HG03521 (cell line): ENCODE results near the gene RYR1.
"Not testable (repeated sequence)": the region's sequence is repeated elsewhere in the genome, so short reads cannot be mapped to it uniquely, and the experiment has no call there.

Experiments used
- ATAC-seq: cut with Tn5 transposase; IDR thresholded peaks from one replicate; pipeline ENCODE4 v1.9.1; 2021; ENCODE audit warnings: mild to moderate bottlenecking, moderate library complexity; ENCODE audit not compliant: unreplicated experiment

The RYR1 gene

DNA sequence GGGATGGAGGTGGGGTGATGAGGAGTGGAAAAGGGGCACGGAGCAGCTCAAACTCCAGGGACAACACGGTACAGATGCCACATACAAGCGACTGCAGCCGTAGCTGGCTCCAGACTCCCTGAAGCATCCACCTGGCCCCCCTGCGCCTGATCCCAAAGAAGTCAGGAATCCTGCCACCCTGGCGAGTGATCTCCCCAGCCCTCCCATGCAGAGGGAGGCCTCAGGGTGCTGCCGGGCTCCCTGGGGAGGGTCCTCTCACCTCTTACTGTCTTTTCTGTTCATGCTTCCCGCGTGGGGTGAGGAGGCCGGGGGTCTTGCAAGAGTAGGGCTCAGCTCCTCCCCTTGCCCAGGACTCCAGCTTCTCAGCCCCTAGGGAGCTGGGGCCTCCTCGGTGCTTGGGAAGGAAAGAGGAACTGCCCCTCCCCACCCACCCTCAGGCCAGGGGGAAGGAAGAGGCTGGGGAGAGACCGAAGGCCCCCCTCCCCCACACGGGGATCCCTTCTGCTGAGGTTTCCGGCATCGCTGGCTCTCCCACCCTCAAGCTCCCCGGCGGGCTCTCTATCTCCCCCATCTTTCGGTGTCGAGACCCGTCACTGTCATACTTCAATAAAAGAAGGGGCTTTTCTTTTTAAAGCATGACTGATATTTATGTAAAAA, 7.6 kb upstream of the RYR1 start, which contains the start of gene RASGRP4:
Gene RASGRP4 (minus strand): TSS at position 410 of the 657 bp plus-strand sequence. CDS start 128 bp downstream, at position 282.
- no peak for ATAC-seq

DNA sequence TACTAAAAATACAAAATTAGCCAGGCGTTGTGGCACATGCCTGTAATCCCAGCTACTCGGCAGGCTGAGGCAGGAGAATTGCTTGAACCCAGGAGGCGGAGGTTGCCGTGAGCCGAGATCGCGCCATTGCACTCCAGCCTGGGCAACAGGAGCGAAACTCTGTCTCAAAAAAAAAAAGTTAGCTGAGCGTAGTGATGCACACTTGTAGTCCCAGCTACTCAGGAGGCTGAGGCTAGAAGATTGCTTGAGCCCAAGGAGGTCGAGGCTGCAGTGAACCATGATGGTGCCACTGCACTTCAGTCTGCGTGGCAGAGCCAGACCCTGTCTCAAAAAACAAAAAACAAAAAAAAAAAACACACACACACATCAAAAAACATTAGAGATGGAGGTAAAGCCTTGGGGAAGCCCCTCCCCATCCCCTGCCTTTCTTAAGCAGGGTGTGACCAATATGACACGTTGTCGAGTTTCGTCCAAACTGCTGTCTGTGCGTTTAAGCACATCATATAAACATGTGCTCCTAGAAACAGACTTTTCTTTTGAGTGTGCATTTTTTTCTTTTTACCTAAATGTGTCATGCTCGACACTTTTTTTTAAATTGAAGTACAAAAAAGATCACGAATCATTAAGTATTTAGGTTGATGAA, 6.3 kb upstream of the RYR1 start:
- not testable (repeated sequence) for ATAC-seq

DNA sequence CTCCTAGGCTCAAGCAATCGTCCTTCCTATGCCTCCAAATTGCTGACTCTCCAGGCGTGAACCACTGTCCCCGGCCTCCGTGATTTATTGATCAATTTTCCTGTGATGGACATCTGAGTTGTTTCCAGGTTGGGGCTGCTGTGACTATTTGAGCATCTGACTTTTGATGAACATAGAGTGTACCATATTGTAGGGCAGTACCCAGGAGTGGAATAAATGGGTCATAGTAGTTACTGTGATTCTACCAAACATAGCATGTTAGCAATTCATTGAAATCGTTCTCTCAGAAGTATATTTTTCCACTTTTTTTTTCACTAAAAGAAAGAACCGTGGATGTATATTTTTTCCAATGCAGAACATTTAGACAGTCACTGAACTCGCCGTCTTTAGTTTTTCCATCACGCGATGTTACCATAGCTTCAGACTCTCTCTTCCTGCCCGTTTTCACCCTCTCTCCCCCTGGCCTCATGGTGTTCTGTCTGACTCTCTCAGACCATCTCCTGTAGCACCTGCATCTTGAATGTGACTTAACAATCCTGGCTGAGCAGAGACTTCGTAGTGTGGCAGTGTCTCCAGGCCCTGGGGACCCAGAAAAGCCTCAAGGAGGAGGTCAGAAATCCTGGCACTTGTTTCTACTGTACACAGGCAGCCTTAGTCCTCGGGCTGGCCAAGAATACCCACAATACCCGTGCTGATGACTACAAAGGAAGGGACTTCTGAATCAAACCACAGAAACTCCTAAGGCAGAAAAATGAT, 4.3 kb upstream of the RYR1 start:
- ATAC-seq = no peak

DNA sequence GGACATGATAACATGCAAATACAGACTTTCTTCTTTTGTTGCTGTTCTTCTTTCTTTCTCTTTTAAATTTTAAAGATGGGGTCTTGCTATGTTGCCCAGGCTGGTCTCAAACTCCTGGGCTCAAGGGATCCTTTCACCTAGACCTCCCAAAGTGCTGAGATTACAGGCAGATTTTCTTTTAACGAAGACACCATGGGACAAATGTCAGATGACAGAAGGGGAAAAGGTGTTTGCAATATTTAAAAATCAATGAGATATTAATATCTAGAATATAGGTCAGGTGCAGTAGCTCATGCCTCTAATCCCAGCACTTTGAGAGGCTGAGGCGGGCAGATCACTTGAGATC, 3.7 kb upstream of the RYR1 start:
- no peak for ATAC-seq

DNA sequence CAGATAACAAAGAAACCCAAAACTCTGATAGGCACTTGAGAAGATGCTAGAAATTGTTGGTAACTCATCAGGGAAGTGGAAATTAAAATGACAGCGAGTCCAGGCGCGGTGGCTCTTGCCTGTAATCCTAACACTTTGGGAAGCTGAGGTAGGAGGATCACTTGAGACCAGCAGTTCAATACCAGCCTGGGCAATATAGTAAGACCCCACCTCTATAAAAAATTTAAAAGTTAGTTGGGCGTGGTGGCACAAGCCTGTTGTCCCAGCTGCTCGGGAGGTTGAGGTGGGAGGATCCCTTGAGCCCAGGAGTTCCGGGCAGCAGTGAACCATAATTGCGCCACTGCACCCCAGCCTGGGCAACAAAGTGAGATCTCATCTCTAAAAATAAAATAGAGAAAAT, 2.6 kb upstream of the RYR1 start:
- no peak for ATAC-seq

DNA sequence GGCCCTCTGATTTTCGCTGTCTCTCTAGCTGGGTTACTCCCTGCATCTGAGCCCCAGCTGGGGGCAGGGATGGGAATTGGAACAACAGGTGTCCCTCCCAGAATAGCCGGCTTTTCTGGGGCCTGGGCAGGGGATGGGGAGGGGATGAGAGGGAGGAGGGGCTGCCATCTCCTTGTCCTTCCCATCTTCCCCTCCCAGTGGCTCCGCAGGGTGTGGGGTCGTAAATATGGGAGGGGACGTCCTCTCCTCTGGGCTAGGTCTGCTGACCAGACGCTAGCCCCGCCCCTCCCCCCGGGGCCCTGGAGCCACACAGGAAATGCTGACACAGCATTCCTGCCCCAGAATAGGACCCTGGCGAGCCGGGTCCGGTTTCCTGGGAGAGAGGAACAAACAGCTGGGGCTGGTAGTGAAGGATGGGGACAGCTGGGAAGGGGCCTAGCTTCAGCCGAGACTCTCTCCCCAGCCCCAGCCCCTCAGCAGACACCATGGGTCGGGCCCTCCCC, 1.1 kb downstream of the RYR1 start:
- no peak for ATAC-seq

DNA sequence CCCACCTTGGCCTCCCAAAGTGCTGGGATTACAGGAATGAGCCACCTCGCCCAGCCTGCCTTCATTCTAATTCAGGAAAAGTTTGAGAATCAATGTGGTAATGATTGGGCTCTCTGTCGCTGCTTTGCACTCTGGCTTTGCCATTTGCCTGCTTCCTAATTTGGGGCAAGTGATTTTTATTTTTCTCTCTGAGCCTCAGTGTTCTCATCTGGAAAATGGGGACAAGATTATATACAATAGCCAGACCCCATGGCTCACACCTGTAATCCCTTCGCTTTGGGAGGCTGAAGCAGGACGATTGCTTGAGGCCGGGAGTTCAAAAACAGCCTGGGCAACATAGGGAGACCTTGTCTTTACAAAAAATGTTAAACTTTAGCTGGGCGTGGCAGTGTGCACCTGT, 3.8 kb downstream of the RYR1 start:
- no peak for ATAC-seq

DNA sequence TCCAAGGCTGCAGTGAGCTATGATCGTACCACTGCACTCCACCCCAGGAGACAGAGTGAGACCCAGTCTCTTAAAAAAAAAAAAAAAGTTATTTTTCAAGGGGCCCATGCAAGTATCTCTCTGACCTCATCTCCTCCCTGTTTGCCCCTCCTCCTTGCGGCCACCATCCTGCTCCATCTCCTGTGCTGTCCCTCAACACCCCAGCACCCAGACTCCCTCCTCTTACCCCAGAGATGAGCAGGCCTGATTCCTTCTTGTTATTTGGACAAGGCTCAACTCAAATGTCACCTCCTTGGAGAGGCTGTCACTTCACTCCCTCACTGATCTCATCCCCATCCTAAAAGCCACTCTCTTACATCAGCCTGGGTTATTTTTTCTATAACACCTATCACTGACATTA, 4.4 kb downstream of the RYR1 start:
- ATAC-seq = no peak

DNA sequence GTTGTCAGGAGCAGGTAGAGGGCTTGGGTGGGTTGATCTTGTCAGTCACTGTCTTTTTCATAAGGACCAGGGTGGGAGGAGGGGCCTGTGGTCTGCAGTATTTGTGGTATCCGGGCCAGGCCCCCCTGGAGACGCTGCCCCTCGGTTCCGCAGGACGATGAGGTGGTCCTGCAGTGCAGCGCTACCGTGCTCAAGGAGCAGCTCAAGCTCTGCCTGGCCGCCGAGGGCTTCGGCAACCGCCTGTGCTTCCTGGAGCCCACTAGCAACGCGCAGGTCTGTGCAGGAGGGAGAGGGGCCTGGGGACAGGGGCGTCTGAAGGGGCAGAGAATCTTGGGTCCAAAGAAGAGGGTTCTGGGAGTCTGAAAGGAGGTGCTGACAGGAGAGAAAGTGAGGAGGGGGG, 7.1 kb downstream of the RYR1 start:
- ATAC-seq = no peak

DNA sequence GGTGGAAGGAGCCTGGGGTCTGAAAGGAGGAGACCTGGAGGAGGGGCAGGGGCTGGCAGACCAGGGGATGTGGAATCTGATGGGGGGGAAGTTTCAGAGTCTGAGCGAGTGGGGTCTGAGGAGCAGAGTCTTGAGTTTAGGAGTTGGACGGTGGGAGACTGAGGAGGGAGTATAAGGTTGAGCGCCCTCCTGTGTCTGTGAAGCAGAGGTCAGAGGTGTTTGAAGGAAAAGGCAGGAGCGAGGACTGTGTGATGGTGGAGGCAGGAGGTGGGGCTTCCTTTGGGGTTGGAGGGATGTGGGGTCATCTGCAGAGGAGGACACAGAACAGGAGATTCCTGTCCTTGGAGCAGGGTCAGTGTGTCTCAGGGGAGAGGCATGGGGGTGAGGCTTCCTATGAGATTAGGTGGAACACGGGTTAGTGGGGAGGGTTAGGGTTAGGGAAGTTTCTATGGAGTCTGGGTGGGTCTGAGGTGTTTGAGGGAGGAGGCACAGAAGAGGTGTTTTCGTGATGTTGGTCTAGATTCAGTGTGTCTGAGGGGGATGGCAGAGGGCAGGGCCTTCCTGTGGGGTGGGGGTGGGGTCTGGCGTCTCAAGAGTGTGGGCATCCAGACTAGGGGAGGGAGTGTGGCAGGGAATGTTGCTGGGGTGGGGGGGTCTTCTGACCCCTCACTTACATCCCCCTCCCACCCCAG, 8.3 kb downstream of the RYR1 start:
- ATAC-seq = no peak

DNA sequence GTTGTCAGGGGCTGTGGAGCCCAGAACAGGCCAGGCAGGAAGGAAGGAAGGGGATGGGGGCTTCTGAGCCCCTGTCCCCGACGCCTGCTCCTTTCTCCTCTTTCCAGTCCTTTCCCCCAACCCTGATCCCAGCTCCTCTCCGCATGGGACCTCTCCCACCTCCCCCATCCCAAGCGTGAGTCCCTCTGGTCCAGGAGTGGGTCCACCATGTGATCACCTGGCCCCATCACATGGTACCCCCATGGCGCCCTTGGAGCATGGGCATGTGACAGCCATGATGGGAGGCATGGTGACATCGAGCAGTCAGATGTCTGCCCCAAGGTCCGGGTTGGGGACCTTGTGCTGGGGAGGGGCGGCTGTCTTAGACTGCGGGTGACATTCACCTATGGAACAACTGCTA, 9.2 kb downstream of the RYR1 start:
- no peak for ATAC-seq

DNA sequence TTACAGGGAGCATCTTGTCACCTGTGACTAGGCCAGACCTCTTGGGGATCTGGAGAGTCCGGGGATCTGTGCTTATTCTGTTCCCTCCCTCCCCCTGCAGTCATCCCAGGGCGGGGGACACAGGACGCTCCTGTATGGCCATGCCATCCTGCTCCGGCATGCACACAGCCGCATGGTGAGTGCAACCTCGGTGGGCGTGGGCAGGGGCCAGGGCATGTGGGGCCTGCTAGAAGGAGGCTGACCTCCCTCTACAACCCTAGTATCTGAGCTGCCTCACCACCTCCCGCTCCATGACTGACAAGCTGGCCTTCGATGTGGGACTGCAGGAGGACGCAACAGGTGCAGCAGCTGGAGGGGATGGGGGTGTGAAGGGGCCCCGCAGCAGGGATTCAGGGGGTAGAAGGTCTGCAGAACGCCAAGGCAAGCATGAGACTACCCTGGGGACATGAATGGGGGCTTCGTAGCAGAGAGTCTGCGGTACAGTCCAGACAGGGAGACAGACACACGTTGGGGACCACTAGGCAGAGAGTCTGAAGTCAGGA, 10.0 kb downstream of the RYR1 start:
- no peak for ATAC-seq

DNA sequence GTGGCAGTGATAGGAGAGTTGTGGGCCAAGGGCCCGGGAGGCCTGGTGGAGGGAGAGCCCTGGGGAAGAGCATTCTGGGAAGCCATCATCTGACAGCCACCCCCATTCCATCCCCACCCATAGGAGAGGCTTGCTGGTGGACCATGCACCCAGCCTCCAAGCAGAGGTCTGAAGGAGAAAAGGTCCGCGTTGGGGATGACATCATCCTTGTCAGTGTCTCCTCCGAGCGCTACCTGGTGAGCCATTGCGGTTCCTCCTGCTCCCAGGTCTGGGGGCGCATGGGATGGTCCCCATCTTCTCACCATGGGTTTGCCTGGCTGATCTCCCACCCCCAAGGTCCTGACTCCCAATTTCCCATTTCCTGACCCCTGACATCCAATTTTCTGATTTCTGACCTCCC, 10.5 kb downstream of the RYR1 start:
- ATAC-seq = no peak

DNA sequence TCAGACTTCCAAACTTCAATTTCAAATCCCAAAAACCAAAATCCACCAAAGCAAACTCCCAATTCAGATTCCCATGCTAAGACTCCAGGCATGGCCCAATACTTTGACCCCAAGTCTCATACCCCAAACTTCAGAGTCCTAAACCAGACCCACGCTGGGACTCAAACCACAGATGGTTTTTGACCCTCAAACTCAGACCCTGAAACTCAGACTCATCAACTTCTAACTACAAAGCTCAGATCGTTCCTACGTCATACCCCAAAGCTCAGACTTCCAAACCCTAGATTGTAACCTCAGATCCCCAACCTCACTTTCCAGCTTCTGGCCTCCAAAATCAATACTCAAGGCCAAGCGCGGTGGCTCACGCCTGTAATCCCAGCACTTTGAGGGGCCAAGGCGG, 11.9 kb downstream of the RYR1 start:
- ATAC-seq = no peak

DNA sequence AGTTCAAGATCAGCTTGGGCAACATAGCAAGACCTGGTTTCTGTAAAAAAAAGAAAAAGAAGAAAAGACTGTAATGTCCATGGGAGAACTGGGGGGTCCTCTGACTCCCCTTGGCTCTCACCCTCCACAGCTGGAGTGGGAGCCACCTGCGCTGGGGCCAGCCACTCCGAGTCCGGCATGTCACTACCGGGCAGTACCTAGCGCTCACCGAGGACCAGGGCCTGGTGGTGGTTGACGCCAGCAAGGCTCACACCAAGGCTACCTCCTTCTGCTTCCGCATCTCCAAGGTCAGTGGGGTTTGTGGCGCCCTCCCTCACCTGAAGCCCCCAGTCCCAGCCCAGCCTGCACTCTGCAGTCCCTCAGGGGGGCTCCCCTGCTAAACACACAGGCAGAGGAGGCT, 14.7 kb downstream of the RYR1 start:
- ATAC-seq = no peak

DNA sequence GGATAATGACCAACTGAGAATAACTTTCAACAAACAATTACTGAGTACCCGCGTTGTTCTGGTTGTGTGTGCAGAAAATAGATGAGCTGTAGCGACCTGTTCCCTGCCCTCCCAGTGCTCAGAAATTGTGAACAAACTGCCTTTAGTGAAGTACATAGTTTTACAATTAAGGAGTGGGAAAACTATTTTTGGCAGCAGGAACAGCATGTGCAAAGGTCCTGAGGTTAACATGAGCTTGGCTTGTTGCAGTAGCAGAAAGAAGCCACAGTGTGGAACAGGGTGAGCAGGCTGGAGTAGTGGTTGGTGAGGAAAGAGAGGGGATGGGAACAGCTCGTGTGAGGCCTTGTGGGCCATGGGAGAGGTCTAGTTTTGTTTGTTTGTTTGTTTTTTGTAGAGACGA, 16.0 kb downstream of the RYR1 start:
- ATAC-seq = no peak

DNA sequence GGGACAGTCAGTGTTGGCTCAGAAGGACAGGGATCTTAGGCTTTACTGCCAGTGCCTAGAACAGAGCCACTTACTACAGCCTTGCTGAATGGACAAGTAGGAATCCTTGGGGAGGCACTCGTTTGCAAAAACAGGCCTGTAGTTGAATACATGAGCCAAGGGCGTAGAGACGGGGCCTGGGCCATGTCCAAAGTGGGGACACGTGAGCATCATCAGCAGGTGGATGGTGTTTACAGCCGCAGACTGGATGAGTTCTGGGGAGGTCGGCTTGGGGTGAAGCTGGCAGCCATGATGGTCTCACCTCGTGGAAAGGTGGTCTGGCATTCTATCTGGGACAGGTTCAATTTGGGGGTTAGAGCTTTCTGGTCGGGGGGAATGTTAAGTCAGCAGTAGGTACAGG, 17.5 kb downstream of the RYR1 start:
- no peak for ATAC-seq

DNA sequence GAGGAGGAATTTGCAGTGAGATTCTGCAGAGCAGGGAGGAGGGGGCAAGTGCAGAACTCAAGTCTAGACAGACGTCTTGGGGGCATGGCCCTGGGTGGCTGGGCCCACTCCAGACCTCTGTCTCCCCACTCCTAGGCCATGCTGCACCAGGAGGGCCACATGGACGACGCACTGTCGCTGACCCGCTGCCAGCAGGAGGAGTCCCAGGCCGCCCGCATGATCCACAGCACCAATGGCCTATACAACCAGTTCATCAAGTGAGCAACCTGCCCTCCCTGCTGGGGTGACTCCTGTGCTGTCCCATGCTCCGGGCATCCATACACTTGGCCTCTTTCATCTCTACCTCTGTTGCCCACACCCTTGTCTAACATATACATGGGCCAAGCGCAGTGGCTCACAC, 18.1 kb downstream of the RYR1 start:
- ATAC-seq = no peak

DNA sequence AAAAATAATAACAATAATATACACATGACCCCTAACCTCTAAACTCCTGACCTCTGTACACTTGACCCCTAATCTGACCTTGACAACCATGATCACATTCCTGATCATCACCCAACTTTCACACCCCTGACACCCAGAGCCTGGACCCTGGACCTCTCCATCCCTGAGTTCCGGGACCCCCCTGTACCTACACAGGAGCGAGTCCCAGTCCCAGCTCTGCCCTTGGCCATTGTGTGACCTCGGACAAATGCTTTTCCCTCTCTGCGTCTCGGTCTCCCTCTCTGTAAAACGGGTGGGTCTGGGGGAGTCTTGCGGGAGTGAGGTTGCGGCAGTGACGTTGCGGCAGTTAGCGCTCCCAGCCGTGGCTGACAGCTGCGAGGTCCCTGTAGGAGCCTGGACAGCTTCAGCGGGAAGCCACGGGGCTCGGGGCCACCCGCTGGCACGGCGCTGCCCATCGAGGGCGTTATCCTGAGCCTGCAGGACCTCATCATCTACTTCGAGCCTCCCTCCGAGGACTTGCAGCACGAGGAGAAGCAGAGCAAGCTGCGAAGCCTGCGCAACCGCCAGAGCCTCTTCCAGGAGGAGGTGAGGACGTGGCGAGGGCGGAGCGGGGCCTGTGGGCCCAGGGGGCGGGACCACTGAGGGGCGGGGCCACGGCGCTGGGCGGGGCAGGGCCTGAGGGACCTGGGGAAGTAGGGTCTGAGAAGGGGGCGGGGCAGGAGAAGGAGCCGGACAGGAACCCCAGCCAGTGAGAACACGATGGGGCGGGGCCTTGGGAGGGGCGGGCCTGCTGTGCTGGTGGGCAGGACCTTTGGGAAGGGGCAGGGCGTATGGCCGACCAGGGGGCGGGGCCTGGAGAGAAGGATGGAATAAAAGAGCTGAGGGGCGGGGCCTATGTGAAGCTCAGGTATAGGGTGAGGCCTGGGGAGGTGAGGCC, 19.2 kb downstream of the RYR1 start:
- ATAC-seq = no peak

DNA sequence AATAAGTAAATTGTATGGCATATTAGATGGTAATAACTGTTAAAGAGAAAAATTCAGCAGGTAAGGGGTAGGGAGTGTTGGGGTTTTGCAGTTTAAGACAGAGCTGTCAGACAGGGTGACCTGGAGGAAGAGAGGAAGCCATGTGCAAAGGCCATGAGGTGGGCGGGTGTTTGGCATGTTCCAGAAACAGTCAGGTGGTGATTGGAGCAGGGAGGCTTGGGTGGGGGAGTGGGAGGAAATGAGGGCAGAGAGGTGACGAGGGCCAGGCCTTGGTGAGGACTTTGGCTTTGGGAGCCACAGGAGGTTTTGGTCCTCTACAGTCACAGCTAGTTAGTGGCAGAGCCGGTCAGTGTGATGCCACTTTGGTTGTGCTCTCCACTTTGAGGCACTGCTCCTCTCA, 20.1 kb downstream of the RYR1 start:
- no peak for ATAC-seq
